A549 (cell line): ENCODE data around the gene BRD1. TPM values are rescaled to one million over a fixed set of nuclear protein-coding genes. Genes with fewer than 3 reads are reported as not detected.

Experiments used
- ATAC-seq, 2 experiments: fragments of 200-7000 bp in 1 of 2; fragments of >200 bp in 1 of 2; cut with Nextera tagmentation in 1 of 2; cut with Tn5 transposase in 1 of 2; 3 replicates each; pipeline versions ENCODE4 v1.8.0 to v1.9.1; 2018 to 2020; ENCODE audit warnings: mild to moderate bottlenecking in 1 of 2, moderate library complexity in 1 of 2
- CTCF ChIA-PET: fragments of 300-600 bp; sonication (Branson Sonifier 250); formaldehyde crosslinking; extraction: SDS; loops from one replicate; lab custom pipeline; 2021; ENCODE audit warnings: antibody characterized with exemption, inconsistent platforms; lab: Yijun Ruan, JAX
- POLR2A ChIA-PET: fragments of 350-600 bp; formaldehyde crosslinking; extraction: SDS; loops from one replicate; lab custom pipeline; 2021; ENCODE audit warnings: antibody characterized with exemption, inconsistent platforms; lab: Yijun Ruan, JAX
- DNase-seq, 2 experiments: peaks; one replicate each; pipeline versions ENCODE4 v3.0.0 to v3.0.0-alpha.2; 2011 to 2016; ENCODE audit warnings: low read depth in 1 of 2, low spot score in 1 of 2
- FAIRE-seq: peaks from 2 replicates; lab custom pipeline; 2011; peaks lifted over from hg19 to GRCh38; lab: Jason Lieb, UNC
- H3K27ac ChIP-seq, 2 experiments: fragments of >200 bp; sonication (Bioruptor Twin); formaldehyde crosslinking; 3 replicates each; pipeline ENCODE4 v1.5.1; 2016 to 2017
- H3K4me1 ChIP-seq: fragments of >200 bp; sonication (Bioruptor Twin); formaldehyde crosslinking; 3 replicates; pipeline ENCODE4 v1.6.1; 2016
- H3K4me2 ChIP-seq: fragments of >200 bp; sonication (Bioruptor Twin); formaldehyde crosslinking; 3 replicates; pipeline ENCODE4 v1.6.1; 2016
- H3K4me3 ChIP-seq: fragments of >200 bp; sonication (Bioruptor Twin); formaldehyde crosslinking; 3 replicates; pipeline ENCODE4 v1.5.1; 2016
- H3K9me3 ChIP-seq: fragments of >200 bp; sonication (Bioruptor Twin); formaldehyde crosslinking; 3 replicates; pipeline ENCODE4 v1.6.1; 2016
- CBX2 ChIP-seq: fragments of 200-600 bp; sonication (generic); IDR thresholded peaks from 2 replicates; pipeline ENCODE4 v1.6.1; 2016; ENCODE audit warnings: low read depth, mild to moderate bottlenecking, borderline replicate concordance
- CBX8 ChIP-seq: fragments of 200-600 bp; sonication (generic); IDR thresholded peaks from 2 replicates; pipeline ENCODE4 v1.6.1; 2016
- CEBPB ChIP-seq, 2 experiments: fragments of >200 bp in 1 of 2; sonication (Bioruptor Twin) in 1 of 2; formaldehyde crosslinking in 1 of 2; IDR thresholded peaks; 2 replicates each; pipeline ENCODE4 v1.6.1; 2012 to 2016
- CHD4 ChIP-seq: fragments of 200-600 bp; sonication (generic); IDR thresholded peaks from 2 replicates; pipeline ENCODE4 v1.6.1; 2016; ENCODE audit warnings: antibody characterized with exemption, mild to moderate bottlenecking, borderline replicate concordance
- EHMT2 ChIP-seq: fragments of 200-600 bp; sonication (generic); IDR thresholded peaks from 2 replicates; pipeline ENCODE4 v1.6.1; 2016; ENCODE audit warnings: antibody characterized with exemption, low read depth, mild to moderate bottlenecking, moderate library complexity
- FOSB ChIP-seq: fragments of 250-450 bp; sonication (Bioruptor Pico); IDR thresholded peaks from 2 replicates; pipeline ENCODE4 v1.5.0; 2020; ENCODE audit warnings: mild to moderate bottlenecking, moderate library complexity
- FOSL2 ChIP-seq, 2 experiments: fragments of 450-650 bp in 1 of 2; fragments of >200 bp in 1 of 2; sonication (Bioruptor Twin) in 1 of 2; formaldehyde crosslinking; IDR thresholded peaks; 2 replicates each; pipeline versions ENCODE4 v1.5.0 to v1.6.1; 2016 to 2020; ENCODE audit warnings: mild to moderate bottlenecking in 1 of 2, moderate library complexity in 1 of 2
- GATA3 ChIP-seq: IDR thresholded peaks from 2 replicates; pipeline ENCODE4 v1.6.1; 2012; ENCODE audit warnings: borderline replicate concordance
- HEYL ChIP-seq: fragments of 250-450 bp; sonication (Bioruptor Pico); IDR thresholded peaks from 2 replicates; pipeline ENCODE4 v1.8.0; 2021; ENCODE audit warnings: mild to moderate bottlenecking, moderate library complexity
- HOXB13 ChIP-seq: fragments of 250-450 bp; sonication (Bioruptor Pico); IDR thresholded peaks from 2 replicates; pipeline ENCODE4 v1.5.0; 2020; ENCODE audit warnings: low read depth, mild to moderate bottlenecking, moderate library complexity
- JUNB ChIP-seq: fragments of >200 bp; sonication (Bioruptor Twin); formaldehyde crosslinking; IDR thresholded peaks from 2 replicates; pipeline ENCODE4 v1.6.1; 2016
- RFX5 ChIP-seq: fragments of 450-650 bp; IDR thresholded peaks from 2 replicates; pipeline ENCODE4 v1.7.1; 2014; ENCODE audit warnings: antibody characterized with exemption, mild to moderate bottlenecking, moderate library complexity
- TFCP2L1 ChIP-seq: fragments of 250-450 bp; sonication (Bioruptor Pico); IDR thresholded peaks from 2 replicates; pipeline ENCODE4 v1.5.0; 2021; ENCODE audit warnings: mild to moderate bottlenecking
- TP53 ChIP-seq: fragments of 250-450 bp; sonication (Bioruptor Pico); IDR thresholded peaks from 2 replicates; pipeline ENCODE4 v1.5.0; 2021; ENCODE audit warnings: mild to moderate bottlenecking, moderate library complexity
- ZFP36 ChIP-seq: fragments of 450-650 bp; IDR thresholded peaks from 2 replicates; pipeline ENCODE4 v1.6.1; 2014; ENCODE audit warnings: borderline replicate concordance; ENCODE audit not compliant: partially characterized antibody
- WGBS: methylation state at CpG from one replicate; pipeline ENCODE4 v1.1.6; 2017; ENCODE audit errors: missing lambda C conversion rate; 5-methylcytosine and 5-hydroxymethylcytosine counted together
- polyA plus RNA-seq, 4 experiments: library from polyadenylated mRNA; depleted of rRNA in 3 of 4; stranded (reverse); fragments of >200 nt; fragmentation: RNase III in 1 of 4; extraction: RNeasy Plus Mini Kit Qiagen cat#74134 plus additional on column Dnase treatment in 1 of 4; gene quantifications; 2 replicates in 3 of 4; 3 replicates in 1 of 4; pipeline ENCODE4 v1.2.3, GENCODE V29; 2011 to 2017
- TF ChIP-seq, protein P1 (sequence below): fragments of 250-450 bp; sonication (Bioruptor Pico); IDR thresholded peaks from 2 replicates; pipeline ENCODE4 v1.5.0; 2021; ENCODE audit warnings: mild to moderate bottlenecking, moderate library complexity, borderline replicate concordance
- TF ChIP-seq, protein P2 (sequence below): fragments of 150-350 bp; IDR thresholded peaks from 2 replicates; pipeline ENCODE4 v1.6.1; 2014; ENCODE audit warnings: low read depth, mild to moderate bottlenecking, low read length

The BRD1 gene
- polyA plus RNA-seq, 2 of the 4 experiments (the other 2 are of a cell fraction), result 3.7 to 11.5 TPM

DNA sequence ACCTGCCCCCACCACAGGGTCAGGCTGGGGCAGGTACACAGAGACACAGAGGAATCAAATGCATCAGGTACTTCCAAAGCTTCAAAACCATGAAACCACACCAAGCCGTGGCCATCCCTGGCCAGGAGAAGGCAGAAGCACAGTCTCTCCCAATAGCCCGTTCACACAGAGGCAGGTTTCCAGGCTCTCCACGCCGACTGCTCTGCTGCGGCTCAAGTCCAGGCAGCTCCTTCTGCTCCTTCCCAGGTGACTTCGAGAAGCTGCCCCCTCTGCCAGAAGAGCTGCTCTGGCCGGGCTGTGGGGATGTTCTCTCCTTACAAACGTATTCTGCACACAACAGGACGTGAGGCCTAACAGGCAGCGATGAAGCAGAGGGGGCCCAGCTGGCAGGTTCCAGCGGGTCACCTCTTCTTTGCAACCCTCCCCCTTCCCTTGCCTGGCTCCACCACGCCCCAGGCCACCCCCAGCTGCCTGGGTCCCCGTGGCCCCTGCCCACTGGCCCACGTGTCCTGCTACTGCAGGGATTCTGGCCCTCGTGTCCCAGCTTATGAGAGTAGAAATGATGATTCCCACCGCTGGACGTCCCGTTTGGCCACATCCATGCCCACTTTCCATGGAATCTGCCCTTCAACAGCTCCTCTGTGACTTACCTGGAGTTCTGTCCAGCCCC lies 26.1 kb downstream of the BRD1 start:
- DNase-seq, result no peak
- Histone ChIP-seq H3K27ac (no peak overlapping the region), H3K4me3 (no peak overlapping the region), H3K9me3 (no peaks in the 10 kb centered on the region), H3K4me1 (no peaks in the 10 kb centered on the region), H3K4me2 (no peak overlapping the region)
- ATAC-seq, result no peak
- TF ChIP-seq TP53 (CRISPR knock-in tag), result no peak
- no peak for TF ChIP-seq HOXB13 (CRISPR knock-in tag)
- no peak for TF ChIP-seq CBX2
- TF ChIP-seq RFX5, result no peak
- FAIRE-seq, result no peak
- CTCF ChIA-PET, result no interaction called here
- POLR2A ChIA-PET, result no interaction called here
- WGBS, result 96% methylated on average over 10 of the region's 18 CpGs

GRCh38 chr22:49800408-49801238 lies 27.1 kb downstream of the BRD1 start:
- ATAC-seq (no peak; a peak in 2 of 6 replicates), DNase-seq (no peak), FAIRE-seq (no peak)
- 91% methylated on average over 27 of the region's 29 CpGs for WGBS
- Histone ChIP-seq H3K27ac (no peak overlapping the region), H3K4me3 (no peak overlapping the region), H3K4me2 (no peak overlapping the region), H3K9me3 (no peaks in the 10 kb centered on the region), H3K4me1 (no peaks in the 10 kb centered on the region)
- TF ChIP-seq ZFP36, result no peak
- no peak for TF ChIP-seq HEYL (CRISPR knock-in tag)
- TF ChIP-seq CBX8, result no peak
- TF ChIP-seq, protein P1, sequence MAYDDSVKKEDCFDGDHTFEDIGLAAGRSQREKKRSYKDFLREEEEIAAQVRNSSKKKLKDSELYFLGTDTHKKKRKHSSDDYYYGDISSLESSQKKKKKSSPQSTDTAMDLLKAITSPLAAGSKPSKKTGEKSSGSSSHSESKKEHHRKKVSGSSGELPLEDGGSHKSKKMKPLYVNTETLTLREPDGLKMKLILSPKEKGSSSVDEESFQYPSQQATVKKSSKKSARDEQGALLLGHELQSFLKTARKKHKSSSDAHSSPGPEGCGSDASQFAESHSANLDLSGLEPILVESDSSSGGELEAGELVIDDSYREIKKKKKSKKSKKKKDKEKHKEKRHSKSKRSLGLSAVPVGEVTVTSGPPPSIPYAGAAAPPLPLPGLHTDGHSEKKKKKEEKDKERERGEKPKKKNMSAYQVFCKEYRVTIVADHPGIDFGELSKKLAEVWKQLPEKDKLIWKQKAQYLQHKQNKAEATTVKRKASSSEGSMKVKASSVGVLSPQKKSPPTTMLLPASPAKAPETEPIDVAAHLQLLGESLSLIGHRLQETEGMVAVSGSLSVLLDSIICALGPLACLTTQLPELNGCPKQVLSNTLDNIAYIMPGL, result no peak
- TF ChIP-seq EHMT2, result no peak
- TF ChIP-seq GATA3, result no peak
- TF ChIP-seq CHD4, result no peak
- TF ChIP-seq TFCP2L1 (CRISPR knock-in tag), result no peak
- ChIA-PET POLR2A (no interaction called here), CTCF (no interaction called here)

GRCh38 chr22:49799431-49800075 lies 28.1 kb downstream of the BRD1 start:
- H3K27ac ChIP-seq, result no peak overlapping the region
- CTCF ChIA-PET, result no interaction called here
- DNase-seq (no peak), ATAC-seq (no peak), FAIRE-seq (no peak)
- H3K4me1 ChIP-seq, result no peaks in the 10 kb centered on the region
- H3K9me3 ChIP-seq, result no peaks in the 10 kb centered on the region
- H3K4me3 ChIP-seq, result no peak overlapping the region
- H3K4me2 ChIP-seq, result no peak overlapping the region
- WGBS, result 92% methylated on average over 11 of the region's 18 CpGs
- TF ChIP-seq JUNB (no peak), FOSL2 (IDR thresholded peaks at IDR 0.05) (no peak), FOSL2 (CRISPR knock-in tag; IDR thresholded peaks at IDR 0.05) (no peak), CEBPB (IDR thresholded peaks at IDR 0.05) (no peak), FOSB (CRISPR knock-in tag) (no peak)
- TF ChIP-seq, protein P2, sequence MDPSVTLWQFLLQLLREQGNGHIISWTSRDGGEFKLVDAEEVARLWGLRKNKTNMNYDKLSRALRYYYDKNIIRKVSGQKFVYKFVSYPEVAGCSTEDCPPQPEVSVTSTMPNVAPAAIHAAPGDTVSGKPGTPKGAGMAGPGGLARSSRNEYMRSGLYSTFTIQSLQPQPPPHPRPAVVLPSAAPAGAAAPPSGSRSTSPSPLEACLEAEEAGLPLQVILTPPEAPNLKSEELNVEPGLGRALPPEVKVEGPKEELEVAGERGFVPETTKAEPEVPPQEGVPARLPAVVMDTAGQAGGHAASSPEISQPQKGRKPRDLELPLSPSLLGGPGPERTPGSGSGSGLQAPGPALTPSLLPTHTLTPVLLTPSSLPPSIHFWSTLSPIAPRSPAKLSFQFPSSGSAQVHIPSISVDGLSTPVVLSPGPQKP, result no peak
- POLR2A ChIA-PET, result no interaction called here
